ENCODE measurements around the gene NDUFAF2. TPM values are rescaled to one million over a fixed set of nuclear protein-coding genes. Genes with fewer than 3 reads are reported as not detected.

NDUFAF2 gene
- total and polyA plus RNA-seq, 4 donors, result 12.2 to 68.8 (median 29.8) TPM

GRCh38 chr5:61020415-61020814, 75.4 kb downstream of the NDUFAF2 start:
- TF ChIP-seq CTCF (IDR thresholded peaks at IDR 0.05; ENCODE audit: control extremely low read depth, extremely low read depth), result no peak
- H3K4me1 ChIP-seq (ENCODE audit: control insufficient read depth in 5 of 5, insufficient read depth in 5 of 5, low read length in 5 of 5), result peaks cover 0 to 2% (median 0%) of the 10 kb centered on the region in 5 donors
- H3K9me3 ChIP-seq (ENCODE audit: control insufficient read depth in 4 of 4, insufficient read depth in 3 of 4, low read length in 3 of 4), result no peaks in the 10 kb centered on the region
- 46 to 47% methylated on average over 3 of the region's 3 CpGs for WGBS, 2 donors
- no peaks in the 10 kb centered on the region for H3K27me3 ChIP-seq (ENCODE audit: control insufficient read depth in 3 of 3, insufficient read depth in 3 of 3, low read length in 2 of 3)
- H3K4me3 ChIP-seq, result no peak overlapping the region
- no peak overlapping the region for H3K27ac ChIP-seq (ENCODE audit: low read depth in 1 of 2, low read length in 1 of 2)
- DNase-seq (peak in 1 of 3 donors; percentile 24), ATAC-seq (ENCODE audit: insufficient read depth, low FRiP score) (no peak)
- H3K36me3 ChIP-seq (ENCODE audit: control insufficient read depth in 4 of 4, insufficient read depth in 4 of 4, low read length in 4 of 4), result no peaks in the 10 kb centered on the region
- H3K9ac ChIP-seq (ENCODE audit: insufficient read depth in 1 of 2, low read length in 2 of 2), result no peak overlapping the region

- 73 to 83% methylated on average over 1 of the region's 1 CpG for WGBS, 2 donors
Observed at GRCh38 chr5:61023131-61023530, 78.1 kb downstream of the NDUFAF2 start.

GRCh38 chr5:61026004-61026403, 81.0 kb downstream of the NDUFAF2 start:
- Histone ChIP-seq H3K36me3 (ENCODE audit: control insufficient read depth in 4 of 4, insufficient read depth in 4 of 4, low read length in 4 of 4) (no peaks in the 10 kb centered on the region), H3K4me1 (ENCODE audit: control insufficient read depth in 5 of 5, insufficient read depth in 5 of 5, low read length in 5 of 5) (peaks cover 0 to 5% (median 1%) of the 10 kb centered on the region in 5 donors), H3K9ac (ENCODE audit: insufficient read depth in 1 of 2, low read length in 2 of 2) (no peak overlapping the region), H3K4me3 (no peak overlapping the region), H3K27ac (ENCODE audit: low read depth in 1 of 2, low read length in 1 of 2) (no peak overlapping the region), H3K27me3 (ENCODE audit: control insufficient read depth in 3 of 3, insufficient read depth in 3 of 3, low read length in 2 of 3) (no peaks in the 10 kb centered on the region), H3K9me3 (ENCODE audit: control insufficient read depth in 4 of 4, insufficient read depth in 3 of 4, low read length in 3 of 4) (no peaks in the 10 kb centered on the region)
- ATAC-seq (ENCODE audit: insufficient read depth, low FRiP score) (no peak), DNase-seq (no peak)
- TF ChIP-seq CTCF (IDR thresholded peaks at IDR 0.05; ENCODE audit: control extremely low read depth, extremely low read depth), result no peak
- WGBS, 2 donors, result 77 to 84% methylated on average over 2 of the region's 2 CpGs

More at GRCh38 chr5:61023131-61023530, 78.1 kb downstream of the NDUFAF2 start:
- H3K9me3 ChIP-seq (ENCODE audit: control insufficient read depth in 4 of 4, insufficient read depth in 3 of 4, low read length in 3 of 4), result no peaks in the 10 kb centered on the region
- H3K27ac ChIP-seq (ENCODE audit: low read depth in 1 of 2, low read length in 1 of 2), result no peak overlapping the region
- no peak overlapping the region for H3K9ac ChIP-seq (ENCODE audit: insufficient read depth in 1 of 2, low read length in 2 of 2)
- H3K27me3 ChIP-seq (ENCODE audit: control insufficient read depth in 3 of 3, insufficient read depth in 3 of 3, low read length in 2 of 3), result no peaks in the 10 kb centered on the region
- peaks cover 0 to 2% (median 0%) of the 10 kb centered on the region in 5 donors for H3K4me1 ChIP-seq (ENCODE audit: control insufficient read depth in 5 of 5, insufficient read depth in 5 of 5, low read length in 5 of 5)
- no peaks in the 10 kb centered on the region for H3K36me3 ChIP-seq (ENCODE audit: control insufficient read depth in 4 of 4, insufficient read depth in 4 of 4, low read length in 4 of 4)
- no peak for TF ChIP-seq CTCF (IDR thresholded peaks at IDR 0.05; ENCODE audit: control extremely low read depth, extremely low read depth)
- no peak for ATAC-seq (ENCODE audit: insufficient read depth, low FRiP score)
- DNase-seq, result no peak
- H3K4me3 ChIP-seq, result no peak overlapping the region

- H3K27me3 ChIP-seq (ENCODE audit: control insufficient read depth in 3 of 3, insufficient read depth in 3 of 3, low read length in 2 of 3), result no peaks in the 10 kb centered on the region
- no peak overlapping the region for H3K4me3 ChIP-seq
- no peaks in the 10 kb centered on the region for H3K9me3 ChIP-seq (ENCODE audit: control insufficient read depth in 4 of 4, insufficient read depth in 3 of 4, low read length in 3 of 4)
- H3K27ac ChIP-seq (ENCODE audit: low read depth in 1 of 2, low read length in 1 of 2), result no peak overlapping the region
- DNase-seq, result no peak
- WGBS, 2 donors, result 93 to 94% methylated on average over 1 of the region's 1 CpG
- ATAC-seq (ENCODE audit: insufficient read depth, low FRiP score), result no peak
- H3K36me3 ChIP-seq (ENCODE audit: control insufficient read depth in 4 of 4, insufficient read depth in 4 of 4, low read length in 4 of 4), result no peaks in the 10 kb centered on the region
- no peak for TF ChIP-seq CTCF (IDR thresholded peaks at IDR 0.05; ENCODE audit: control extremely low read depth, extremely low read depth)
- peaks cover 0 to 5% (median 1%) of the 10 kb centered on the region in 5 donors for H3K4me1 ChIP-seq (ENCODE audit: control insufficient read depth in 5 of 5, insufficient read depth in 5 of 5, low read length in 5 of 5)
- no peak overlapping the region for H3K9ac ChIP-seq (ENCODE audit: insufficient read depth in 1 of 2, low read length in 2 of 2)
Observed at GRCh38 chr5:61028382-61028781, 83.4 kb downstream of the NDUFAF2 start.

Data from lung (tissue), 12 donors.